ENCODE results near the gene CEMIP.

DNA sequence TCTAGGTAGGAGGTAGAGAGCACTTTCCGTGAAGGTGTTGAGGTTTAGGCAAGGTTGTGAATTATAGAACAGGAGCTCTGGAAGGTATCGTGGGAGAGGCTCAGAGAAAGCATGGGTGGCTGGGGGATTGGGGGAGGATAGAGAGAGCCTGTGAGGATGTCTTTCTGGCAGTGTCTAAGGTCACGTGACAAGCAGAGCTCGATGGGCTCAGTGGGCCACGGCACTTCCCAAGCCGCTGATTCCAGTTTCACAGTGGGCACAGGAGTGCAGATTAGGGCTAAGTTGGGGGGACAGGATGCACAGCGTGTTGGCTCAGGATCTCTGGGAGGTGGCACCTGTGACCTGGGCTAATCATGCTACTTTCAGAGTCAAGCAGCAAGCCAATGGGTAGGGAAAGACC, 52.0 kb downstream of the CEMIP start:
- TF ChIP-seq EZH2 (IDR thresholded peaks at IDR 0.05) (no peak), YY1 (IDR thresholded peaks at IDR 0.05; ENCODE audit: extremely low read depth, insufficient replicate concordance, low read depth, low read length) (no peak), SP1 (IDR thresholded peaks at IDR 0.05; ENCODE audit: low read depth) (no peak), JUND (IDR thresholded peaks at IDR 0.05) (no peak)
- TF ChIP-seq, protein P1, sequence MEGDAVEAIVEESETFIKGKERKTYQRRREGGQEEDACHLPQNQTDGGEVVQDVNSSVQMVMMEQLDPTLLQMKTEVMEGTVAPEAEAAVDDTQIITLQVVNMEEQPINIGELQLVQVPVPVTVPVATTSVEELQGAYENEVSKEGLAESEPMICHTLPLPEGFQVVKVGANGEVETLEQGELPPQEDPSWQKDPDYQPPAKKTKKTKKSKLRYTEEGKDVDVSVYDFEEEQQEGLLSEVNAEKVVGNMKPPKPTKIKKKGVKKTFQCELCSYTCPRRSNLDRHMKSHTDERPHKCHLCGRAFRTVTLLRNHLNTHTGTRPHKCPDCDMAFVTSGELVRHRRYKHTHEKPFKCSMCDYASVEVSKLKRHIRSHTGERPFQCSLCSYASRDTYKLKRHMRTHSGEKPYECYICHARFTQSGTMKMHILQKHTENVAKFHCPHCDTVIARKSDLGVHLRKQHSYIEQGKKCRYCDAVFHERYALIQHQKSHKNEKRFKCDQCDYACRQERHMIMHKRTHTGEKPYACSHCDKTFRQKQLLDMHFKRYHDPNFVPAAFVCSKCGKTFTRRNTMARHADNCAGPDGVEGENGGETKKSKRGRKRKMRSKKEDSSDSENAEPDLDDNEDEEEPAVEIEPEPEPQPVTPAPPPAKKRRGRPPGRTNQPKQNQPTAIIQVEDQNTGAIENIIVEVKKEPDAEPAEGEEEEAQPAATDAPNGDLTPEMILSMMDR (IDR thresholded peaks at IDR 0.05 in 2 of 3, conservative IDR thresholded peaks at IDR 0.05 in 1 of 3; ENCODE audit: borderline replicate concordance in 1 of 3, insufficient read depth in 1 of 3, low read depth in 2 of 3, low read length in 2 of 3): no peak
- TF ChIP-seq, protein P2, sequence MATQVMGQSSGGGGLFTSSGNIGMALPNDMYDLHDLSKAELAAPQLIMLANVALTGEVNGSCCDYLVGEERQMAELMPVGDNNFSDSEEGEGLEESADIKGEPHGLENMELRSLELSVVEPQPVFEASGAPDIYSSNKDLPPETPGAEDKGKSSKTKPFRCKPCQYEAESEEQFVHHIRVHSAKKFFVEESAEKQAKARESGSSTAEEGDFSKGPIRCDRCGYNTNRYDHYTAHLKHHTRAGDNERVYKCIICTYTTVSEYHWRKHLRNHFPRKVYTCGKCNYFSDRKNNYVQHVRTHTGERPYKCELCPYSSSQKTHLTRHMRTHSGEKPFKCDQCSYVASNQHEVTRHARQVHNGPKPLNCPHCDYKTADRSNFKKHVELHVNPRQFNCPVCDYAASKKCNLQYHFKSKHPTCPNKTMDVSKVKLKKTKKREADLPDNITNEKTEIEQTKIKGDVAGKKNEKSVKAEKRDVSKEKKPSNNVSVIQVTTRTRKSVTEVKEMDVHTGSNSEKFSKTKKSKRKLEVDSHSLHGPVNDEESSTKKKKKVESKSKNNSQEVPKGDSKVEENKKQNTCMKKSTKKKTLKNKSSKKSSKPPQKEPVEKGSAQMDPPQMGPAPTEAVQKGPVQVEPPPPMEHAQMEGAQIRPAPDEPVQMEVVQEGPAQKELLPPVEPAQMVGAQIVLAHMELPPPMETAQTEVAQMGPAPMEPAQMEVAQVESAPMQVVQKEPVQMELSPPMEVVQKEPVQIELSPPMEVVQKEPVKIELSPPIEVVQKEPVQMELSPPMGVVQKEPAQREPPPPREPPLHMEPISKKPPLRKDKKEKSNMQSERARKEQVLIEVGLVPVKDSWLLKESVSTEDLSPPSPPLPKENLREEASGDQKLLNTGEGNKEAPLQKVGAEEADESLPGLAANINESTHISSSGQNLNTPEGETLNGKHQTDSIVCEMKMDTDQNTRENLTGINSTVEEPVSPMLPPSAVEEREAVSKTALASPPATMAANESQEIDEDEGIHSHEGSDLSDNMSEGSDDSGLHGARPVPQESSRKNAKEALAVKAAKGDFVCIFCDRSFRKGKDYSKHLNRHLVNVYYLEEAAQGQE (IDR thresholded peaks at IDR 0.05; ENCODE audit: low read depth): no peak

Data from HCT116 (cell line).